Myometrial cell (primary cell): ENCODE data around the gene KLF14. TPM values are rescaled to one million over a fixed set of nuclear protein-coding genes. Genes with fewer than 3 reads are reported as not detected.

Experiments
- total RNA-seq: library from RNA; depleted of rRNA; stranded (reverse); fragments of >200 nt; gene quantifications from 2 replicates; pipeline ENCODE4 v1.2.3, GENCODE V29; 2015

Gene KLF14
- total RNA-seq = not detected in 2 replicates

GRCh38 chr7:130733931-130734814 lies at the start of gene KLF14:
TSS of gene KLF14 (minus strand) at chr7:130734207. CDS start at chr7:130734033, 174 bp downstream.

Other genes with a start within 250 kb of the KLF14 start
- 104 and 111 TPM in 2 replicates for gene MEST, start 242.1 kb downstream of the KLF14 start, total RNA-seq
- gene COPG2, start 65.5 kb downstream of the KLF14 start, total RNA-seq = 18.4 and 20.5 TPM in 2 replicates
- not detected in 2 replicates for gene TSGA13, start 47.7 kb downstream of the KLF14 start, total RNA-seq